Gastrocnemius medialis (tissue), 4 donors: ENCODE measurements around the gene RAP1B.

Source experiments
- CTCF ChIP-seq, 5 experiments: fragments of 450-650 bp in 3 of 5; fragments of 200-600 bp in 2 of 5; sonication (generic) in 2 of 5; IDR thresholded peaks in 4 of 5; conservative IDR thresholded peaks in 1 of 5; 1 replicate in 4 of 5; 2 replicates in 1 of 5; pipeline ENCODE4 v1.5.1; 2016 to 2019; ENCODE audit warnings: antibody characterized with exemption in 5 of 5, mild to moderate bottlenecking in 3 of 5, moderate library complexity in 3 of 5
- POLR2A ChIP-seq, 2 donors: fragments of 450-650 bp; IDR thresholded peaks; one replicate each; pipeline ENCODE4 v1.6.1; 2017; ENCODE audit warnings: antibody characterized with exemption in 2 of 2, mild to moderate bottlenecking in 2 of 2, moderate library complexity in 2 of 2

GRCh38 chr12:68638171-68638570, 27.5 kb downstream of the RAP1B start:
- TF ChIP-seq CTCF (IDR thresholded peaks at IDR 0.05 in 4 of 5, conservative IDR thresholded peaks at IDR 0.05 in 1 of 5) (no peak), POLR2A (IDR thresholded peaks at IDR 0.05) (no peak)
